ENCODE data around the gene CUL2.

DNA sequence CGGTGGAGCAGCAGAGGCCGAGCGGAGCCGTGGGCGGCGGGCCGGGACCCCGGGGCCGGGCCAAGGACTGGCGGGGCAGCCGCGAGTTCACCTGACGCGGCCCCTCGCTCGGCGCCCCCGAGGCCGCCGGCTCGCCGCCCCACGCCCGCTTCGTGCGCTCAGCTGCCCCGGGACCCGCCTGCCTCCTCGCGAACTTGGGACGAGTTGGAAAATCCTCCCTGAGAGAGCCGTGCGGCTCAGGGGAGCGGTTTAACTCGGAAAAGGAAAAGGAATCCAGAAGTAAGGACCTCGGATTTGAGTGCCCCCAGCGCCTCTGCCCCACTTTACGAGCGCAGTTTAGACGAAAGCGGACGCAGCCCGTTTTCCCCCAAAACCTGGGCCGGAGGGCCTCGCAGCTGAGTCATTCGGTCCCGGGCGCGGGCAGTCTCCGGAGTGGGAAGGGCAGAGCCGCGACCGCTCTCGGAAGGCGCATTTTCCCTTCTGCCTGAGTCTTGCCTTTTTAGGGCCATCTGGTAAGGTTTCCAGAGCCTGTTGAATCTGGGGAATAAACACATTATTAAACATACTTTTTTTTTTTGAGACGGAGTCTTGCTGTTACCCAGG is 37.2 kb upstream of the CUL2 start:
- TF ChIP-seq CTCF (IDR thresholded peaks at IDR 0.05; ENCODE audit: poor library complexity) (no peak), EZH2phosphoT487 (IDR thresholded peaks at IDR 0.05; ENCODE audit: low read depth, severe bottlenecking, unreplicated experiment) (no peak)

Measured in hepatocyte (in vitro differentiated cells).